RPMI7951 (cell line): ENCODE results near the gene TKFC. TPM values are rescaled to one million over a fixed set of nuclear protein-coding genes. Genes with fewer than 3 reads are reported as not detected.

Source experiments
- DNase-seq: peaks from one replicate; pipeline ENCODE4 v3.0.0-alpha.2; 2012; ENCODE audit warnings: low read depth
- total RNA-seq: library from RNA; depleted of rRNA; stranded (reverse); fragments of >200 nt; shearing (Covaris generic); gene quantifications from 2 replicates; pipeline ENCODE4 v1.2.3, GENCODE V29; 2014; rRNA removed

The TKFC gene, protein sequence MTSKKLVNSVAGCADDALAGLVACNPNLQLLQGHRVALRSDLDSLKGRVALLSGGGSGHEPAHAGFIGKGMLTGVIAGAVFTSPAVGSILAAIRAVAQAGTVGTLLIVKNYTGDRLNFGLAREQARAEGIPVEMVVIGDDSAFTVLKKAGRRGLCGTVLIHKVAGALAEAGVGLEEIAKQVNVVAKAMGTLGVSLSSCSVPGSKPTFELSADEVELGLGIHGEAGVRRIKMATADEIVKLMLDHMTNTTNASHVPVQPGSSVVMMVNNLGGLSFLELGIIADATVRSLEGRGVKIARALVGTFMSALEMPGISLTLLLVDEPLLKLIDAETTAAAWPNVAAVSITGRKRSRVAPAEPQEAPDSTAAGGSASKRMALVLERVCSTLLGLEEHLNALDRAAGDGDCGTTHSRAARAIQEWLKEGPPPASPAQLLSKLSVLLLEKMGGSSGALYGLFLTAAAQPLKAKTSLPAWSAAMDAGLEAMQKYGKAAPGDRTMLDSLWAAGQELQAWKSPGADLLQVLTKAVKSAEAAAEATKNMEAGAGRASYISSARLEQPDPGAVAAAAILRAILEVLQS
- 12.2 and 16.1 TPM in 2 replicates for total RNA-seq

GRCh38 chr11:61332797-61333549 is at the start of gene TKFC, which contains the start of gene DDB1:
TSS of gene TKFC (plus strand) at chr11:61333228. CDS start at chr11:61334729, 1,501 bp downstream.
TSS of gene DDB1 (minus strand) at chr11:61333105. CDS start at chr11:61332968, 137 bp downstream.
- peak; percentile 91 for DNase-seq

GRCh38 chr11:61283613-61284012 is 49.4 kb upstream of the TKFC start:
- no peak for DNase-seq

DNA sequence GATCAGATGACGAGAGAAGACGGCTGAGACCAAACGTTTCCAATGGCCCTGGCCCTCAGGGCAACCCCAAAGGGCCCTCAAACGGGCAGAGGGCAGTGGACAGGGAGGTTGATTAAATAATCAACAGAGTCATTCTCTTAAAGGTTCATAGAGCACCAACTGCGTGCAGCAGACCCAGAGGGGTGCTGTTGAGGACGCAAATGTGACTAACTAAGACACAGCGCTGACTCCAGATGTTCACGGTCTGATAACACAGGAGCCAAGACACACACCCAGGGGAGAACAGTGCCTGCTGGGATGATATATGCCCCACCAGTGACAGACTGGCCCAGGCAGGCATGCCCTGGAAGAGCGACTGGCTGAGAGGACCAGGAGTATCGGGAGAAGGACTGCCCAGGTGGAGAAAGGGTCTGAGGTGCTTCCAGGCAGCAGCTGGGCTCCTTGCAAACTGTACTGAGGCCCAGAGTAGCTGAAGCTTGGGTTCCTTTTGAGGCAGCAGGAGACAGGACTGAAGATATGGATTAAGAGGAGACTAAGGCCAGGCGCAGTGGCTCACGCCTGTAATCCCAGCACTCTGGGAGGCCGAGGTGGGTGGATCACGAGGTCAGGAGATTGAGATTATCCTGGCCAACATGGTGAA is 45.6 kb upstream of the TKFC start:
- DNase-seq: no peak

DNA sequence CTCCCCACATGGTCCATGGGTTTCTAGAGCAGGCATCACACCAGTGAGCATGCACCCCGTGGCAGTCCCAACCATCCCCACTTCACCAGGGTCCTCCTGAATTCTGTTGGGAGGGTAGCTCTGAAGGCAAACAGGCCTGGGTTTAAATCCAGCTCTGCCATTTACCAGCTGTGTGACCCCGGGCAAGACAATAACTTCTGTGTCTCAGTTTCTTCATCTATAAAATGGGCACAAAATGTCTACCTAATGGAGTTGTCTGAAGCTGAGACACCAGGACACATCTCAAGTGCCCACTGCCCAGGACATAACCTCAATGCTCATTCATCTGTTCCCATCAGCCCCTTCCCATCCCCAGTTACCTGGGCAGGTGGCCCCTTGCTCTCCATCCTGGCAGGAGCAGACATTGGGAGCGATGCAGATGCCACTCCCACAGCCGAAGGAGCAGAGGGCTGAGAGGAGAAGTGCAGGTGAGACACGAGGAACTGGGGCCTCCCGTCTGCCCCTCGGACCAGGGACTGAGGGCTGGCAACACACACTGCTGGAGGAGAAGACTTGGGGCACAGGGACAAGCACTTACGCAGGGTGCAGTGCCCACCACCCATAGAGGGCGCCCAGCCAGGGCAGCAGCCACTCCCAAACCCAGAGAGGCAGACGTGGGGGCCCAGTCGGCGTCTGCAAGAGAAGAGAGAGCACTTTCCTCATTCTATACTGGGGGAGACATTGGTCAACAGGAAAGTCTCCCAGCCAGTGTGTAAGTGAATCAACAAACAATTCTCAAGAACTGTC is 41.9 kb upstream of the TKFC start:
- DNase-seq: no peak

- DNase-seq: no peak
Observed at GRCh38 chr11:61292356-61292755, 40.7 kb upstream of the TKFC start.

DNA sequence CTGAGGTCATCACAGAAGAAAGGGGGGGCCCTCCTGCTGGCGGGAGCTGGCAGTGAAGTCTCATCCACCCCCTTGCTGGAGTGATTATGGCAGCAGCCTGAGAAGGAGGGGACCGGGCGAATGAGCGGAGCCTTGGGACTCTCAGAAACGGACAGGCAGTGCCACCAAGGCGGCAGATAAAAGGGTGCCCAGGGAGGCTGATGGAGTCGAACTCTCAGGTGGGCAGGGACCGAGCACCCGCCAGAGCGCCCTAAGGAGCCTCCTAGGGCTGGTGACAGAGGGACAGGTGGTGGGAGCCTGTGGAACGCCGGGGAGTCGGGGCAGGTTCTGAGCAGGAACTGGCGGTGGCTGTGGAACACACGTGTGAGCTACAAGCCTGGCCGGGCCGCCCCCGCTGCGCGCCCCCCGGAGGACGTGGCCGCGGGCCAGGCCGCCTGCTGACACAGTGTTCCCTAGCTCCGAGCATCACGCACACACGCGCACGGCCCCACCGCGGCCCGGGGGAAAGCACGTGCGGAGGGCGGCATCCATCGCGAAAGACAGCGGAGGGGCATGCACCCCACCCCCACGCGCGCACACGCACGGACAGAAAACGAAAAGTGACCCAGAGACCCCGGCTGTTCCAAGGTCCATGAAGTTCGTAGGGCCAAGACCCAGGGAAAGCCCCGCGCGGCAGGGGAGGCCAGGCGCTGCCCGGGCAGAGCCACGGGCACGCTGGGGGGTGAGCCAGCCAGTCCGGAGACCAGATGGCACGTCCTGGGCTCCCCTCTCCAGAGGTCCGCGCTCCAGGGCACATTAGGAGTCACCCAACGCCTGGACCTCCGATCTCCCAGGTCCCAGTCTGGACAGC is 38.9 kb upstream of the TKFC start:
- peak; percentile 50 for DNase-seq

GRCh38 chr11:61294717-61295595 is 38.1 kb upstream of the TKFC start, which contains the start of gene VWCE:
TSS of gene VWCE (minus strand) at chr11:61295316. CDS start at chr11:61295037, 279 bp downstream.
- DNase-seq: no peak

- DNase-seq: no peak
Observed at GRCh38 chr11:61295596-61295926, 37.5 kb upstream of the TKFC start.

DNA sequence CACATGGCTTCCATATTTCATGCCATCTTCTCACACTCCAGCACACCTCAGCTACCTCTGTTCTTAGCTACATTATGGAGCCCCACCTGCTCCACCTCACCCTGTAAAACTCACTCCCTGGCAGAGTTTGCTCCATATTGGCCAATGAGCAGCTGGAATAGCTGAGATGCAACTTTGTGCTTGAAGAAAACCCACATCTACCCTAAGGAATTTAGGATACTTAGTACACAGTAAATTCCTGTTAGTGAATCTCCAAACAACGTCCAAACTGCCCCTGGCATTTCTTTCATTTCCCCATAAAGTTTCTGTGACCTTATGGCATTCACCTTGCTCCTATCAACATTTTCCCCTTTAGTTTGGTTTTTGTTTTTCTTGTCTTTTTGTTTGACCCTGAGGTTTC is 35.7 kb upstream of the TKFC start:
- DNase-seq: no peak

DNA sequence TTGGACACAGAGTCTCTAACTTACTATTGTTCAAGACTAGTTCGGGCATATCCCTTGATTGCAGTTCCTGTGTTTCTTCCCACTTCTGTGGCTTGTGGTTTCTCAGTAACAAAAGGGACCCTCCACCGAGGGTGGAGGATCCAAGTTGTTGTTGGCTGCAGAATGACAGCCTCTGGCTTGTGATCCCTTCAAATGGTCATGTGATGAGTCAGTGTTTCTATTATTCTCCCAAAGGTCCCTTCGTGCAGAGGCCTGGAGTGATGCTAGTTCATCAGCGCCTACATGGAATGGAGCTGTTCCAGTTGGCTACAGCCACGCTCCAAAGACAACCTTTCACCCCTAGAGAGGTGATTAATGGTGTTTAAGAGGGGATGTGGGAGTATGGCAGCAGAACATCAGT is 35.3 kb upstream of the TKFC start:
- DNase-seq: peak; percentile 95

GRCh38 chr11:61298663-61299244 is 34.3 kb upstream of the TKFC start:
- peak; percentile 31 for DNase-seq

- DNase-seq: no peak
Observed at GRCh38 chr11:61302550-61302949, 30.5 kb upstream of the TKFC start.

DNA sequence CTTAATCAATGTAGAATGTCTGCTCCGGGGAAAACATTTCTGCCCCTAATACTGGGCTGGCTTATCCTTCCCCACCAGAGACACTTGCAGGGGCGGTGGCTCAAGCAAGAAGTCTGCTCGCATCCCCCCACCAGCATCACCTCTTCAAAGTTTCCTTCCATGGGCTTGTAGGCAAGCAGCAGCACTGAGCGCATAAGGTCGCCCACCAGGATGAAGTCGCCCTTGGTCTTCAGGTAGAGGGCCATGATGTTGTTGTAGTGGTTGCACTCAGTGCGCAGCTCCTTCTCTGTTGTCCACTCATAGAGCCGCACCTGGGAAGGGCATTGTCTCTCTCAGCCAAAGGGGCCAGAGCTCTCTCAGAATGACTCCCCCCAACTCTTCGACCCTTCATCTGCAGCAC is 29.3 kb upstream of the TKFC start:
- DNase-seq: no peak

GRCh38 chr11:61305417-61305816 is 27.6 kb upstream of the TKFC start:
- no peak for DNase-seq

DNA sequence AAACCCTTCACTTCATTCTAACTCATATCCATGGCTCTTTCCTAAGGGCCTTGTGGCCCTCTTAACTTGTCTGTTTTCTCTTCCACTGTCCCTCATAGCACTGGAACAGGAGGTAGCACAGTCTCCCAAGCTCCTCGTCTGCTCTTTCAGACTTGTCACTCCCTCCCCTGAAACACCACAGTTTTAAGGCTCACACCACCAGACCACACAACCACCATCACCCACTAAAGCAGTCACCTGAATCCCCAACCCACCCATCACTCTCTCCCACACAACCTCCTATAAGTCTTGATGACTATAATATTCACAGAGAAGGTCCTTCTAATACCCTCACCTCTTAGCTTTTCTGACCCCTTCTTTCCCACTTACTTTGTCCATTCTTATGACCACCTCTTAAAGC is 26.8 kb upstream of the TKFC start:
- no peak for DNase-seq

GRCh38 chr11:61307354-61307753 is 25.7 kb upstream of the TKFC start:
- no peak for DNase-seq

DNA sequence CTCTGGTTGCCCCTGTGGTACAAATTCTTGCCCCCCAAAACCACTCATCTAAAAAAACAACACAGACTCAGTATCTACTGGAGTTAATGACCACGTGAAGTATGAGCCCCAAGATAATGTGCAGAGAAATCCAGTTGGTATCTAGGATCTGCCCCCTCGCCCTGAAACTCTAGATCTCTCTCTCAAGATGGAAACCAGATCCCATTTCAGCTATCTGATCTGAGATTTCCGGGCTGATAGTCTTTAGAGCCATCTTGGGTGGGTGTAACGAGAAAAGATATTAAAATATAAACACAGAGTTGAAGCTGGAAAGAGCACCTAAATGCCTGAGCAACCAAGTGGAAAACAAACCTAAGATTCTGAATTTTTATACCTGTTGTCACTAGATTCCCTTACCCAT is 23.9 kb upstream of the TKFC start:
- DNase-seq: no peak

- DNase-seq: no peak
Observed at GRCh38 chr11:61309739-61310138, 23.3 kb upstream of the TKFC start.

GRCh38 chr11:61310749-61311148 is 22.3 kb upstream of the TKFC start:
- DNase-seq: no peak
